Stomach (tissue), 4 donors: ENCODE results near the gene CPB2.

ENCODE experiments used
- CTCF ChIP-seq, 7 experiments: fragments of 450-650 bp in 4 of 7; fragments of 200-600 bp in 3 of 7; sonication (generic) in 3 of 7; IDR thresholded peaks; one replicate each; pipeline ENCODE4 v1.5.1; 2016 to 2019; ENCODE audit warnings: antibody characterized with exemption in 7 of 7, control low read depth in 2 of 7, mild to moderate bottlenecking in 1 of 7
- POLR2A ChIP-seq, 4 donors: fragments of 450-650 bp; IDR thresholded peaks; one replicate each; pipeline ENCODE4 v1.6.1; 2016; ENCODE audit warnings: antibody characterized with exemption in 4 of 4, control low read depth in 2 of 4, mild to moderate bottlenecking in 1 of 4, moderate library complexity in 1 of 4

DNA sequence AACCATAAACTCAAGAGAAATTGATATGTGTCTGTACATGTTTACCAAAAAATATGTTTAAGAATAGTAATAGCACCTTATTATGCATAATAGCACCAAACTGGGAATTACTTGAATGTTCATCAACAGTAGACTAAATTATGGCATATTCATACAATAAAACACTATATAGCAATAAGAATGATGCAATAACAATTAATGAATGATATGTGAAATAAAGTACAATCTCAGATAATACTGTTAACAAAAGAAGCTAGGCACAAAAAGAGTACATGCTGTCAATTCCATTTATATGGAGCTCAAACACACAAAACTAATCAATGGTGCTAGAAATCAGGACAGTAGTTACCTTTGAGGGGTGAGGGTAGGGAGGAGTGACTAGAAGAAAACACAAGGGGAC is 88.6 kb downstream of the CPB2 start:
- TF ChIP-seq CTCF (IDR thresholded peaks at IDR 0.05) (no peak), POLR2A (IDR thresholded peaks at IDR 0.05) (no peak)
